ENCODE results near the gene JAKMIP3.

Gene JAKMIP3

DNA sequence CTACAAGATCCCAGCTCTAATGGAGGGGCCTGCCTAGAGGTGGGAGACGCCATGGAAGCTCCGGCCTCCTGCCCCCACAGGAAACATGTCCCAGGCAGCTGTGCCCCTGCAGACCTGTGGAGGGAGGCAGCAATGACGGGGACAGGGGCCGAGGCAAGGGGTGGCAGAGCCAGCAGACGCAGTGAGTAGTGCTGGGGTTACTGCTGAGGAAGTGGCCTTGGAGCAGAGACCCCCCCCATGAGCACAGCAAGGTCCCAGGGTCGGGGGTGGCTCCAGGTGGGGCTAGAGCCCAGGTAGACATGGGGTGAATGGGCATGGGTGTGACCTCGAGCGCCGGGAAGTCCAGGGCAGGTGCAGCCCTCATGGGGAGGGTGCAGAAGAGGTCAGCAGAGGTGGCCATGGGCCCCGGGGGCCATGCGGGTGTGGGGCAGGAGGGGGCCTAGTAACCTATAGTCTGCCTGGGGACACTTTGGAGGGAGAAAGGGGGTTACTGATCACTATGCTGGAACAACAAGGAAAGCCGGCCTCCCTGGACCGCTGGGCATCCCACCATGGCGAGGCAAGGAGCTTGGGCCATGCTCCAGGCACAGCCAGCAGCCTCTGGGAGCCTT is 45.5 kb downstream of the JAKMIP3 start:
- DNase-seq (ENCODE audit: low read depth in 2 of 2) = no peak

DNA sequence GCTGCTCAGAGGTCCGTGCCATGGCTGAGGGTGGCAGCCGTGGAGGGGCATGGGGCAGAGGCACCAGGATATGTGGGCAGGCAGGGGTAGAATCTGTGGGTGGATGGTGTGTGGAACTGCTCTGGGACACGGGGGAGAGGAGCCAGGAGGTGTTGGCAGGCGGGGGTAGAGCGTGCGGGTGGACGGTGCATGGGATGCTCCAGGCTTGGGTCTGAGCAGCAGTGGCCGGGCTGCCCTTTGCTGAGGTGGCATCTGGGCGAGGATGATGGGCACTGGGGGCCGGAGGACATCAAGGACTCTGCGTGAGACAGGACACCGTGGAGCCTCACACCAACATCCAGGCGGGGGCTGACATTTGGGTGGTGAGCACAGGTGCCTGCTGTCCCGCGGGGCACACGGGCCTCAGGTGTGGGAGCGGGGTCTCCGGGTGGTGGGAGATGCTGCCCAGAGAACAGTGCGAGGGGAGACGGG is 46.2 kb downstream of the JAKMIP3 start:
- DNase-seq (ENCODE audit: low read depth in 2 of 2) = no peak

DNA sequence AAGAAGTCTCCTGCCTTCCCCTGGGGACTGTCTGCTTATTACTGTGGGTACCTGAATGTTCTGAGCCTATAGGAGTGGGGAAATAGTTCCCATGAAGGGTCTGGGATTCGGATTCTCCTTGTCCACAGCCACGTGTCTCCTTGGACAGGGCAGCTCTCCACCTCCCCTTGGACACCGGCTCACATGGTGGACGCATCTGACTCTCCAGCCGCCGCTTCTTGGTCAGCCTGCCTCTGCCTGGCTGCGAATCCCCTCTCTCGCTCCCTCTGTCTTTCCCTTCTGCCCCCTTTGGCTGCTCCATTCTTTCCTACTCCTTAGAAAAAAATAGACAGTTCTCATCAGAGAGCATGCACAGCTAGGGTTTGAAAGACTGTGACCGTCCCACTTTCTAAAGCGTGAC is 46.9 kb downstream of the JAKMIP3 start:
- no peak for DNase-seq (ENCODE audit: low read depth in 2 of 2)

DNA sequence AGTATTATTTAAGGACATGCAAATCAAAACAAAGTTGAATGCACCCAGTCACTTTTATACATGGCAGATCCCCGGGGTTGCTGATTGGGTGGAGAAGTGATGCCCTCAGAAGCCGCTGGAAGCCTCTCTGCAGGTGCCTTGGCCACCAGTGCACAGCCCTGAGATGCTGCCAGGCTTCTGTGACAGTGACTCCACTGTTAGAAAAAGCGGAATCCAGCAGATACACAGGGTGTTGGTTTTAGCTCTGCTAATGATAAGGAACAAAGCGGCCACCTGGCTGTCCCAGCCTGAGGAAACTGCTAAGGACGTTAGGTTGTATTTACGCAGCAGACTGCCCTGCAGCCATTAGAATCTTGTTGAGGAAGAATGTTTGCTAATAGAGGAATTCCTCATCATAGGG is 47.5 kb downstream of the JAKMIP3 start:
- no peak for DNase-seq (ENCODE audit: low read depth in 2 of 2)

DNA sequence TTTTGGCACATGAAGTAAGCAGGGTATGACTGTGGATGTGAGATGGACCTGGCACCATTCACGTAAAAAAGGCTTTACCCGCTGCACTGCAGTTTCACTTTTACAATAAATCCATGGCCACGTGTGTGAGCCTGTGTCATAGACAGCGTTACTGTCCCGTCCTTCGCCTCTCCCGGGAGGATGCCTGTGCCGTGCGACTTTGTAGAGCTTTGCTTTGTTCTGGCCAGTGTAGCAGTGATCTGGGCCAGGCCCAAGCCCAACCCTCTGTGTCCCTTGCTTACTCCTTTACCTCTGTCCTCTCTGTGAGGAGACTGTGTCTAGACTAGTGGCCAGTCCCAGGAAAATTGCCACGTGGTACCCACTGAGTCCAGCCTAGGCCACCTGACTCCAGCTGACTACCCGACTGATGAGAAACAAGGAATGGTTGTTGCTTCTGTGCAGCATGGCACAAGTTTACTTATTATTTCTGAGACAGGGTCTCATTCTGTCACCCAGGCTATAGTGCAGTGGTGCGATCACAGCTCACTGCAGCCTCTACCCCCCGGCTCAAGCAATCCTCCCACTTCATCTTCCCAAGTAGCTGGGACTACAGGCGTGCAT is 48.1 kb downstream of the JAKMIP3 start:
- no peak for DNase-seq (ENCODE audit: low read depth in 2 of 2)

DNA sequence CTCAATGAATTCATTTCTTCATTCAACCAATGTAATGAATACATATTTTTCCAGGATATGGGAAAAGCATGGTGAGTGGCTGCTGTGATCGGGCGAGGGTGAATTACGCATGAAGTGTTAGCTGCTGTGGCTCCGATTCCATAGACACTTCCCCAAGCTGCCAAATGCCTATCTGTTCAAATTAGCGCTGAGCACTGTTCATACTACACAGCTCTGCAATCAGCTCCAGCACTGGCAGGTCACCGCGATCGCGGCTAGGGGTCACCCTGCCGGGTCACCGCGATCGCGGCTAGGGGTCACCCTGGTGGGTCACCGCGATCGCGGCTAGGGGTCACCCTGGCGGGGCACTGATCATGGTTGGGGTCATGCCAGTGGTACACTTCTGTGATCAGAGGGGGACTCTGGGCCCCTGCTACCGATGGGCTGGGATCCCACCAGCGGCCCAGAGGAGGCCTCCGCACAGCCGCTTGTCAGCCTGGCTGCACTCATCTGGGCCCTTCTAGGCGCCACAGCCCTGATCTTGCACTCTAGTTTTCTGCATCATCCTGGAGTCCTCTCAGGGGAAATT is 49.3 kb downstream of the JAKMIP3 start:
- DNase-seq (ENCODE audit: low read depth in 2 of 2) = no peak

Measured in stimulated activated CD8-positive, alpha-beta memory T cell treated with anti-CD3 and anti-CD28 coated beads, Interleukin-2, amount 100 ng/mL, for 48 hours (primary cell).